Panc1 (cell line): Measurements from ENCODE around the gene GALNT10. TPM values are rescaled to one million over a fixed set of nuclear protein-coding genes. Genes with fewer than 3 reads are reported as not detected.

ENCODE experiments used
- ATAC-seq: fragments of 200-7000 bp; cut with Tn5 transposase; 2 replicates; pipeline ENCODE4 v1.9.1; 2020; ENCODE audit warnings: mild to moderate bottlenecking, moderate library complexity
- BruUV-seq: library from RNA; stranded (reverse); fragments of 400-500 nt; replicated peaks from 2 replicates; lab custom pipeline; 2021; lab: Mats Ljungman, UMichigan
- CTCF ChIA-PET: fragments of 300-600 bp; sonication (Branson Sonifier 250); formaldehyde crosslinking; loops from one replicate; lab custom pipeline; 2022; ENCODE audit warnings: antibody characterized with exemption; lab: Charles Lee
- POLR2A ChIA-PET: fragments of 300-600 bp; sonication (Branson Sonifier 250); formaldehyde crosslinking; loops from one replicate; lab custom pipeline; 2022; ENCODE audit warnings: antibody characterized with exemption; lab: Charles Lee
- DNase-seq: peaks from one replicate; pipeline ENCODE4 v3.0.0-alpha.2; 2010; ENCODE audit warnings: low read depth, low spot score
- H3K27ac ChIP-seq: 2 replicates; pipeline ENCODE4 v1.5.1; 2011; ENCODE audit warnings: mild to moderate bottlenecking, low read length, inconsistent platforms
- H3K27me3 ChIP-seq: fragments of 200-500 bp; sonication (Bioruptor generic); 2 replicates; pipeline ENCODE4 v1.6.0; 2014; ENCODE audit warnings: low read length, inconsistent platforms; ENCODE audit not compliant: control insufficient read depth, insufficient read depth
- H3K36me3 ChIP-seq: fragments of 200-500 bp; sonication (Bioruptor generic); 2 replicates; pipeline ENCODE4 v1.5.1; 2014; ENCODE audit warnings: inconsistent platforms, mild to moderate bottlenecking, low read length, moderate library complexity; ENCODE audit not compliant: control insufficient read depth, insufficient read depth
- H3K4me1 ChIP-seq: 2 replicates; pipeline ENCODE4 v1.5.1; 2011; ENCODE audit warnings: inconsistent platforms, mild to moderate bottlenecking, low read length, moderate library complexity; ENCODE audit not compliant: control insufficient read depth, insufficient read depth
- H3K4me3 ChIP-seq, 2 experiments: 2 replicates each; pipeline ENCODE4 v1.5.1; 2011 to 2012; ENCODE audit warnings: low read depth in 2 of 2, low read length in 2 of 2, mild to moderate bottlenecking in 2 of 2, inconsistent platforms in 1 of 2, moderate library complexity in 1 of 2
- H3K9me3 ChIP-seq: fragments of 200-500 bp; sonication (Bioruptor generic); 2 replicates; pipeline ENCODE4 v1.5.1; 2014; ENCODE audit warnings: low read depth, mild to moderate bottlenecking, inconsistent platforms, low read length, moderate library complexity; ENCODE audit not compliant: control insufficient read depth, insufficient read depth
- CTCF ChIP-seq: fragments of 450-650 bp; IDR thresholded peaks from 2 replicates; pipeline ENCODE4 v1.5.1; 2017; ENCODE audit warnings: mild to moderate bottlenecking
- POLR2AphosphoS5 ChIP-seq: IDR thresholded peaks from 2 replicates; pipeline ENCODE4 v1.6.1; 2012; ENCODE audit warnings: mild to moderate bottlenecking, low read depth, low read length, moderate library complexity
- REST ChIP-seq, 2 experiments: IDR thresholded peaks; 2 replicates each; pipeline ENCODE4 v1.6.1; 2011 to 2012; ENCODE audit warnings: low read depth in 2 of 2, control low read depth in 1 of 2, low read length in 1 of 2, mild to moderate bottlenecking in 1 of 2, moderate library complexity in 1 of 2; ENCODE audit not compliant: insufficient read depth in 1 of 2
- SIN3A ChIP-seq: IDR thresholded peaks from 2 replicates; pipeline ENCODE4 v1.6.1; 2012; ENCODE audit warnings: low read depth, mild to moderate bottlenecking, low read length, moderate library complexity, borderline replicate concordance; ENCODE audit not compliant: insufficient read depth
- TCF7L2 ChIP-seq: IDR thresholded peaks from 2 replicates; pipeline ENCODE4 v1.6.1; 2011; ENCODE audit warnings: mild to moderate bottlenecking, low read depth, low read length, inconsistent platforms
- in situ Hi-C: cut with HindIII; loops from 2 replicates; pipeline ENCODE4 v1.10.0; 2016; ENCODE audit warnings: low sequenced_read_pairs, low pct_unique_long_range_greater_than_20kb
- intact Hi-C: fragments of 100-400 bp; cut with micrococcal nuclease; formaldehyde crosslinking; loops from one replicate; pipeline ENCODE4 v1.10.0; 2022; ENCODE audit not compliant: unreplicated experiment
- total RNA-seq: library from RNA; stranded (reverse); gene quantifications from one replicate; pipeline ENCODE4 v1.2.1, GENCODE V29; 2021; ENCODE audit not compliant: unreplicated experiment

GALNT10 gene
- total RNA-seq, 1 experiment from 2014 or later, result 50.5 TPM

- no peak for TF ChIP-seq REST (IDR thresholded peaks at IDR 0.05; ENCODE audit: insufficient read depth in 1 of 2, low read depth in 2 of 2, low read length in 1 of 2)
- TF ChIP-seq SIN3A, result no peak
- TF ChIP-seq CTCF, result no peak
- TF ChIP-seq POLR2AphosphoS5, result no peak
- no peak for TF ChIP-seq TCF7L2
- intact Hi-C loops, result no loop called here
- no peaks in the 10 kb centered on the region for H3K4me1 ChIP-seq
- ATAC-seq (no peak), DNase-seq (no peak)
- POLR2A ChIA-PET, result no interaction called here
- in situ Hi-C loops, result no loop called here
- no peaks in the 10 kb centered on the region for H3K36me3 ChIP-seq
- H3K27ac ChIP-seq, result no peak overlapping the region
- no peaks in the 10 kb centered on the region for H3K27me3 ChIP-seq
- H3K4me3 ChIP-seq, result no peak overlapping the region
- no peaks in the 10 kb centered on the region for H3K9me3 ChIP-seq
- no TSS peak for BruUV-seq
- CTCF ChIA-PET, result no interaction called here
Measured at GRCh38 chr5:154253807-154254206, 63.3 kb downstream of the GALNT10 start.

GRCh38 chr5:154254896-154255295, 64.4 kb downstream of the GALNT10 start:
- no peak for ATAC-seq
- POLR2A ChIA-PET, result no interaction called here

More at GRCh38 chr5:154254896-154255295, 64.4 kb downstream of the GALNT10 start:
- H3K36me3 ChIP-seq, result no peaks in the 10 kb centered on the region
- H3K4me3 ChIP-seq, result no peak overlapping the region
- in situ Hi-C loops, result no loop called here
- TF ChIP-seq POLR2AphosphoS5 (no peak), REST (IDR thresholded peaks at IDR 0.05; ENCODE audit: insufficient read depth in 1 of 2, low read depth in 2 of 2, low read length in 1 of 2) (no peak), SIN3A (no peak), TCF7L2 (no peak), CTCF (no peak)
- intact Hi-C loops, result no loop called here
- no peaks in the 10 kb centered on the region for H3K27me3 ChIP-seq
- H3K27ac ChIP-seq, result no peak overlapping the region
- CTCF ChIA-PET, result no interaction called here
- no peaks in the 10 kb centered on the region for H3K9me3 ChIP-seq
- no TSS peak for BruUV-seq
- no peaks in the 10 kb centered on the region for H3K4me1 ChIP-seq
- DNase-seq, result no peak
